ENCODE measurements around the gene TRAPPC12. TPM values are rescaled to one million over a fixed set of nuclear protein-coding genes. Genes with fewer than 3 reads are reported as not detected.

Gene TRAPPC12
- total RNA-seq, 3 donors from 2014 or later = 79.9 to 89.4 (median 84.5) TPM

DNA sequence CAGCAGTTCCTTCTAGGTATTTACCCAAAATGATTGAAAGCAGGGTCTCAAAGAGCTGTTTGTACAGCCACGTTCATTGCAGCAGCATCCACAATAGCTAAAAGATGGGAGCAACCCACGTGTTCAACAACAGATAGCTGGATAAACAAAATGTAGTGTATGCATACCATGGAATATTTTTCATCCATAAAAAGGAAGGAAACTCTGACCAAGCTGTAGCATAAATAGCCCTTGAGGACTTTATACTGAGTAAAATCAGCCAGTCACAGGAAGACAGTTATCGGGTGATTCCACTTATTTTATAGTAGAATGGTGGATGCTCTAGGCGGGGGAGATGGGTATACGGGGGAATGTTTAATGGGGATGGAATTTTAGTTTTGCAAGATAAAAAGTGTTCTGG lies 7.5 kb downstream of the TRAPPC12 start:
- H3K36me3 Mint-ChIP-seq (ENCODE audit: insufficient read depth) = peaks cover 34% of the 10 kb centered on the region
- H3K27me3 Mint-ChIP-seq (ENCODE audit: low read depth) = no peaks in the 10 kb centered on the region
- no peak overlapping the region for H3K4me3 Mint-ChIP-seq
- no peaks in the 10 kb centered on the region for H3K9me3 Mint-ChIP-seq
- no peak for DNase-seq
- peaks cover 25% of the 10 kb centered on the region for H3K4me1 Mint-ChIP-seq (ENCODE audit: low read depth)
- no peak for ATAC-seq

- H3K36me3 Mint-ChIP-seq (ENCODE audit: insufficient read depth) = peaks cover 42% of the 10 kb centered on the region
- peaks cover 24% of the 10 kb centered on the region for H3K4me1 Mint-ChIP-seq (ENCODE audit: low read depth)
- H3K4me3 Mint-ChIP-seq = no peak overlapping the region
- H3K9me3 Mint-ChIP-seq = no peaks in the 10 kb centered on the region
- H3K27me3 Mint-ChIP-seq (ENCODE audit: low read depth) = no peaks in the 10 kb centered on the region
- ATAC-seq (no peak), DNase-seq (no peak)
Measured at GRCh38 chr2:3387644-3388411, 8.3 kb downstream of the TRAPPC12 start.

DNA sequence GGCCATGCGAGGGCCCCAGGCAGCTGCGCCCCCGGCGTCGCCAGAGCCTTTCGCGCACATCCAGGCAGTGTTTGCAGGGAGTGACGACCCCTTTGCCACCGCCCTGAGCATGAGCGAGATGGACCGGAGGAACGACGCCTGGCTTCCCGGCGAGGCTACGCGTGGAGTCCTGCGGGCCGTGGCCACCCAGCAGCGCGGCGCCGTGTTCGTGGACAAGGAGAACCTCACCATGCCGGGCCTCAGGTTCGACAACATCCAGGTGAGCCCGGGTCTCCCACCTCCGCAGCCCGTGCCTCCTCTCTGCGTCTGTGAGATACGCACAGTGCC lies 8.9 kb downstream of the TRAPPC12 start:
- DNase-seq (no peak), ATAC-seq (no peak)
- H3K4me1 Mint-ChIP-seq (ENCODE audit: low read depth) = peaks cover 24% of the 10 kb centered on the region
- H3K36me3 Mint-ChIP-seq (ENCODE audit: insufficient read depth) = peaks cover 45% of the 10 kb centered on the region
- H3K4me3 Mint-ChIP-seq = no peak overlapping the region
- no peaks in the 10 kb centered on the region for H3K9me3 Mint-ChIP-seq
- no peaks in the 10 kb centered on the region for H3K27me3 Mint-ChIP-seq (ENCODE audit: low read depth)

DNA sequence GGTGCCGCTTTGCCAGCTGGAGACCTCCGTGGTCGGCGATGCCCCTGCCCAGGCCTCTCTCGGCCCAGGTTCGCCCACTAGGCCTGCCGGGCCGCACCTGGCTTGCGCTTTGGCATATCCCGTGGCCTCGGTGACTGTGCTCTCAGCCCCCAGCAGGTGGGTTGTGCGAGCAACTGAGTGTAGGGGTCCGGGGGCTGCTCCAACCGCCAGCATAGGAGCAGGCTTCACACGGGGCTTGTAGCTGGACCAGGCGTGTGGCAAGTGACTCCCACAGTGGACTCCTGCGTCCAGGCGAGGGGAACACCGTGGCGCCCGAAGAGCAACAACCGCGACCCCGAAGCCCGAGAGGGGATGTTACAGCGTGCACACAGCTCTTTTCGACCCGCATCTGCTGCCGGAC lies 9.7 kb downstream of the TRAPPC12 start:
- Mint-ChIP-seq H3K4me3 (no peak overlapping the region), H3K9me3 (no peaks in the 10 kb centered on the region), H3K27me3 (ENCODE audit: low read depth) (no peaks in the 10 kb centered on the region), H3K36me3 (ENCODE audit: insufficient read depth) (peaks cover 48% of the 10 kb centered on the region), H3K4me1 (ENCODE audit: low read depth) (peaks cover 21% of the 10 kb centered on the region)
- ATAC-seq (no peak), DNase-seq (no peak)

DNA sequence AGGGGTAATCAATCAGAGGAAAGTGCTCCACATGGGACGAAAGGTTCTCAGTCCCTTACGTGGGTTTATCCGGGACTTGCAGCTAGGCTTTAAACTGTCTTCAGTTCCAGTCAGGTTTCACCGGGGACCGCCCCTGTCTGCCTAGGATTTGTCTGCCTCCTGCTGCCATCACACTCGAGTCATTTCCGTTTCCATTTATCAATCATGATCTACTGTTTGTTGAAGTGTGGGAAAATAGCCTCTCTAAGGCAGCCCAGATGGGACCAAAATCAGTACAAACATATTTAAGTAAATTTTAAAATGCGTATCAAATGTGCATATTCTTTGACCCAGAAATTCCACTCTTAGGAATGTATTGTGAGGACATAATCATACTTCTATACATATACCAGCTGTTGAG lies 10.5 kb downstream of the TRAPPC12 start:
- Mint-ChIP-seq H3K4me1 (ENCODE audit: low read depth) (peaks cover 18% of the 10 kb centered on the region), H3K27me3 (ENCODE audit: low read depth) (no peaks in the 10 kb centered on the region), H3K4me3 (no peak overlapping the region), H3K36me3 (ENCODE audit: insufficient read depth) (peaks cover 51% of the 10 kb centered on the region), H3K9me3 (peaks cover 4% of the 10 kb centered on the region)
- DNase-seq (no peak), ATAC-seq (no peak)

GRCh38 chr2:3392216-3392615 lies 12.7 kb downstream of the TRAPPC12 start:
- DNase-seq (no peak), ATAC-seq (no peak)
- no peak overlapping the region for H3K4me3 Mint-ChIP-seq
- peaks cover 61% of the 10 kb centered on the region for H3K36me3 Mint-ChIP-seq (ENCODE audit: insufficient read depth)
- H3K4me1 Mint-ChIP-seq (ENCODE audit: low read depth) = peaks cover 12% of the 10 kb centered on the region
- peaks cover 19% of the 10 kb centered on the region for H3K9me3 Mint-ChIP-seq
- H3K27me3 Mint-ChIP-seq (ENCODE audit: low read depth) = no peaks in the 10 kb centered on the region

- no peak overlapping the region for H3K4me3 Mint-ChIP-seq
Measured at GRCh38 chr2:3396920-3397559, 17.5 kb downstream of the TRAPPC12 start.

GRCh38 chr2:3398857-3399256 lies 19.4 kb downstream of the TRAPPC12 start:
- Mint-ChIP-seq H3K4me1 (ENCODE audit: low read depth) (peaks cover 4% of the 10 kb centered on the region), H3K27me3 (ENCODE audit: low read depth) (no peaks in the 10 kb centered on the region), H3K9me3 (peaks cover 21% of the 10 kb centered on the region), H3K4me3 (no peak overlapping the region), H3K36me3 (ENCODE audit: insufficient read depth) (peaks cover 48% of the 10 kb centered on the region)
- ATAC-seq (no peak), DNase-seq (no peak)

More at GRCh38 chr2:3396920-3397559, 17.5 kb downstream of the TRAPPC12 start:
- ATAC-seq (no peak), DNase-seq (no peak)
- H3K36me3 Mint-ChIP-seq (ENCODE audit: insufficient read depth) = peaks cover 56% of the 10 kb centered on the region
- H3K9me3 Mint-ChIP-seq = peaks cover 21% of the 10 kb centered on the region
- peaks cover 5% of the 10 kb centered on the region for H3K4me1 Mint-ChIP-seq (ENCODE audit: low read depth)
- no peaks in the 10 kb centered on the region for H3K27me3 Mint-ChIP-seq (ENCODE audit: low read depth)

- H3K36me3 Mint-ChIP-seq (ENCODE audit: insufficient read depth) = peaks cover 49% of the 10 kb centered on the region
- ATAC-seq (no peak), DNase-seq (no peak)
- H3K4me1 Mint-ChIP-seq (ENCODE audit: low read depth) = peaks cover 5% of the 10 kb centered on the region
- H3K27me3 Mint-ChIP-seq (ENCODE audit: low read depth) = no peaks in the 10 kb centered on the region
- H3K4me3 Mint-ChIP-seq = no peak overlapping the region
- peaks cover 21% of the 10 kb centered on the region for H3K9me3 Mint-ChIP-seq
Measured at GRCh38 chr2:3399381-3399780, 19.9 kb downstream of the TRAPPC12 start.

DNA sequence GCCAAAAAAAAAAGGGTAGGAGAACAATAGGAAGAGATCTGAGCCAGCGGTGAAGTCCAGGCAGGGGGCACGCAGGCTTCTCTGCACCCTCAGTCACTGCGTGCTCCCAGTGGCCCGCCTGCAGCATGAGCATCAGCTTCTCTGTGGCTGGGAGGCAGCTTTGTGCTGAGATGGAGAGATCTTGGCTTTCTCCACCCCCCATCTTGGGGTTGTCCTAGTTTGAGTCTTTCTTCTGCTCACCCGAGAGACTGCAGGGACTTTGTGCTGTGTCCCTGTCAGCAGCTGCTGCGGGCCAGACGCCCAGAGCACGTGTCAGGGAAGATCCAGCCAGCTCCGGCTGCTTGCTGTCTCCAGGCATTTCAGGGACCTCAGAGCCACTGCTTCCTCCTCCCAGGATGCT lies 20.3 kb downstream of the TRAPPC12 start:
- Mint-ChIP-seq H3K27me3 (ENCODE audit: low read depth) (no peaks in the 10 kb centered on the region), H3K4me3 (no peak overlapping the region), H3K9me3 (peaks cover 19% of the 10 kb centered on the region), H3K4me1 (ENCODE audit: low read depth) (peaks cover 8% of the 10 kb centered on the region), H3K36me3 (ENCODE audit: insufficient read depth) (peaks cover 51% of the 10 kb centered on the region)
- ATAC-seq = no peak
- no peak for DNase-seq

DNA sequence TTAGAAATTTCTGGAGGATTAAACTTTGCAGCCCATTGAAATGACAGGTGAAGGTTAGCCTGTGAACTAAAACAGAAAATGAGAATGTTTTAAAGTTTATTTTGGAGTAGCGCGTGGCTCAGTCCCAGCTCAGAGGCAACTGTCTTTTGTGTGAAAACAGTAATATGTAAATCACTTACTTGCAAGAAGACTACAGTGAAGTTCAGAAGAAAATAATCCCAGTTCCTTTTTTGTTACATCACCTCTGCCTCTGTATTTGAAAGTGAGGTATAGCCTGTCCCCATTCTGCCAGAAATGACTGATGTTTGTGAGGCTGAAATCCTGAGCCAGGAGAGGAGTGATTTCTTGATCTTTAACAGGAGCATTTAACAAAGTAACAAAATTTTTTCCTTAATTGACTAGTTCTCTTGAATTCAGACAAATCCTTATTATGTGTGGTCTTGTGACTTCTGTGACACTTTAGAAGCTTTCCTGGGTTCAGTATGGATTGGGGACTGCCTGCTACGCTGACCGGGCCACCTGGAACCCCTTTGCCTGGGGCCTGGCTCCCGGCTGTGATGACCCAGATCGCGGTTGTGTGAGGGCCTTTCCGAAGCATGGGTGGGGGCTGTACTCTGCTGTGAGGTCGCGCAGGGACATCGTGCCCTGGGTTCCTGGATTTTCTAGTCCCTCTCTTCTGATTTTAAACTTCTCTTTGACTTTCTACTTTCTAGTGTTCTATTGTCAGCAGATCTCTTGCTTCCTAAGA lies 24.3 kb downstream of the TRAPPC12 start:
- Mint-ChIP-seq H3K9me3 (no peaks in the 10 kb centered on the region), H3K27me3 (ENCODE audit: low read depth) (no peaks in the 10 kb centered on the region), H3K36me3 (ENCODE audit: insufficient read depth) (peaks cover 35% of the 10 kb centered on the region), H3K4me1 (ENCODE audit: low read depth) (peaks cover 10% of the 10 kb centered on the region), H3K4me3 (no peak overlapping the region)
- no peak for DNase-seq
- ATAC-seq = no peak

GRCh38 chr2:3404349-3404894 lies 24.9 kb downstream of the TRAPPC12 start:
- H3K4me1 Mint-ChIP-seq (ENCODE audit: low read depth) = peaks cover 10% of the 10 kb centered on the region
- H3K4me3 Mint-ChIP-seq = no peak overlapping the region
- H3K36me3 Mint-ChIP-seq (ENCODE audit: insufficient read depth) = peaks cover 33% of the 10 kb centered on the region
- ATAC-seq (no peak), DNase-seq (no peak)
- H3K9me3 Mint-ChIP-seq = no peaks in the 10 kb centered on the region
- no peaks in the 10 kb centered on the region for H3K27me3 Mint-ChIP-seq (ENCODE audit: low read depth)

- Mint-ChIP-seq H3K9me3 (no peaks in the 10 kb centered on the region), H3K36me3 (ENCODE audit: insufficient read depth) (peaks cover 37% of the 10 kb centered on the region), H3K4me1 (ENCODE audit: low read depth) (peaks cover 10% of the 10 kb centered on the region), H3K27me3 (ENCODE audit: low read depth) (no peaks in the 10 kb centered on the region), H3K4me3 (no peak overlapping the region)
- DNase-seq (no peak), ATAC-seq (no peak)
Measured at GRCh38 chr2:3405307-3405706, 25.8 kb downstream of the TRAPPC12 start.

DNA sequence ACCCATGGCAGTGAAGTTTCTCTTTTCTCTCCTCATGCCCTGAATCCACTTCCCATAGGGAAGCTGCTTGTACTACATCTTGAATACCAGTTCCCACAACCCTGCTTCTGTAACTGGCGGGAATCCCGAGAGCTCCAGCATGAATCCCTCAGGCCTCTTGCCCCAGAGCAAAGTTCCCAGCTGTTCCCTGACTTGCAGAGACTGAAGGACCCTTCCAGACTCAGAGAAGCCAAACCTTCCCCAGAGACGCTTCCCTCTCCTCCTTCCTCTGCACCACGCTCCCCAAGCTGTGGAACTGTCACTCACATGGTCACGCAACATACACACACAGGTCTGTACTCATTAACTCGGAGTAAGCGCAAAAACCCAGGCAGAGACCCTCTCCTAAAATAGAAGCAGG lies 26.4 kb downstream of the TRAPPC12 start:
- no peak for ATAC-seq
- no peaks in the 10 kb centered on the region for H3K27me3 Mint-ChIP-seq (ENCODE audit: low read depth)
- H3K4me1 Mint-ChIP-seq (ENCODE audit: low read depth) = peaks cover 9% of the 10 kb centered on the region
- no peaks in the 10 kb centered on the region for H3K9me3 Mint-ChIP-seq
- peaks cover 32% of the 10 kb centered on the region for H3K36me3 Mint-ChIP-seq (ENCODE audit: insufficient read depth)
- H3K4me3 Mint-ChIP-seq = no peak overlapping the region
- no peak for DNase-seq

All from activated T-cell treated with anti-CD3 and anti-CD28 coated beads, Interleukin-2, amount 50 U/mL, for 4 hours (primary cell).